SK-N-MC (cell line): Measurements from ENCODE around the gene AGMO.

Experiments
- EZH2 ChIP-seq: fragments of 200-600 bp; sonication (generic); IDR thresholded peaks from one replicate; pipeline ENCODE4 v1.6.1; 2017; ENCODE audit warnings: antibody characterized with exemption
- POLR2AphosphoS5 ChIP-seq: IDR thresholded peaks from 2 replicates; pipeline ENCODE4 v1.6.1; 2012; ENCODE audit warnings: mild to moderate bottlenecking, low read depth, low read length, borderline replicate concordance

DNA sequence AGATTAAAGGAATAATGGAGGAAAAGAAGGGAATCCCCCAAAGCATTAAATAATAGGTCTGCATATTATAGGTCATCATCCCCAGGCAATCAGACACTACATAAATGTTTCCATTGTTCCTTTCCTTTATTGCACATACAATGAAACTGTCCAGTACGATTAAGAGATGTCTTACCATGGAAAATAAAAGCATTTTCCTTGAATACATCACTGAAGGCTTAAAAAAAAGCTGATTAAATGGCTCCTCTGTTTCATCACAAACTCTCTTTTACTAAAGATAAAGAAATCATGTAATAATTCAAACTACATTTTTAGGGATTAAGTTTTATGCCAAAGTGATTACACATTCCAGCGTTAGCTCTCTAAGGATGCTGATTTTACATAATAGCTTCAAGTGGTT is 316.0 kb downstream of the AGMO start:
- TF ChIP-seq POLR2AphosphoS5 = no peak
- no peak for TF ChIP-seq EZH2
